Activated effector memory CD4-positive, alpha-beta T cell treated with anti-CD3 and anti-CD28 coated beads, Interleukin-2, amount 50 U/mL, for 16 hours (primary cell): Measurements from ENCODE around the gene MDH2.
"Not testable (repeated sequence)": the region's sequence is repeated elsewhere in the genome, so short reads cannot be mapped to it uniquely, and the experiment has no call there.

Source experiments
- DNase-seq: peaks from one replicate; pipeline ENCODE4 v3.0.0-alpha.2; 2020

The MDH2 gene

GRCh38 chr7:76048668-76048988 is 722 bp downstream of the MDH2 start:
- DNase-seq, result peak; percentile 68

DNA sequence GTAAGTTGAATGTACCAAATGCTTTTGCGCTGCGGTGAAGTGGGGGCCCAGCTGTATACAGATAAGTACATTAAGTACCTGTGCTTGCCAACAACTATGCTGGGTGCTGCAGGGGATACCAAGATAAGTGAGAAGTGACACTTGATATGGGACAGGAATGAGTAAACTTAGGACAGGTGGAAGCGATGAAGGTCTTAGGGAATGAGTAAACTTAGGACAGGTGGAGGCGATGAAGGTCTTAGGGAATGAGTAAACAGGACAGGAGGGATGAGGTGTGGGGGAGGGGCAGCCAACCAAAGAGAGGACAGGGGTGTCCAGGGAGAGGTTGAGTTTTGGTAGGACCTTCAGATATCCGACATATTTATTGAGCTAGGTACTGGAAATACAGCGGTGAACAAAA is 1.4 kb downstream of the MDH2 start:
- no peak for DNase-seq

- DNase-seq, result no peak
Measured at GRCh38 chr7:76050545-76050944, 2.6 kb downstream of the MDH2 start.

DNA sequence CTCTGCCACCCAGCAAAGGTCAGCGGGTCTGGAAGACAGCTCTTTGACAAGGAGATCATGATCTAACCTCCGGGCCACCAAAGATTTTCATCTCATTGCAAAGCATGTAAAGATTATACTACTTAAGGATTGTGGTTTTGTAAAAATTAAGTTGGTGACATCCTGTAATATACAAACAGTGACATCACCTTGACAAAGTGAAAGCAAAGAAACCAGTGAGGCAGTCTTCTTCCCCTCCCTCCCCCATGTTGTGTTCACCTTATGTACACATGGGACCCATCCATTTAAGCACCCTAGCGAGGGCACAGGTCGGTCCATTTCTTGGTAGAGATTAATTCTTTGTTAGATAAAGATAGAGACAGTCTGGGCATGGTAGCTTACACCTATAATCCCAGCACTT is 3.9 kb downstream of the MDH2 start:
- DNase-seq, result peak; percentile 54

DNA sequence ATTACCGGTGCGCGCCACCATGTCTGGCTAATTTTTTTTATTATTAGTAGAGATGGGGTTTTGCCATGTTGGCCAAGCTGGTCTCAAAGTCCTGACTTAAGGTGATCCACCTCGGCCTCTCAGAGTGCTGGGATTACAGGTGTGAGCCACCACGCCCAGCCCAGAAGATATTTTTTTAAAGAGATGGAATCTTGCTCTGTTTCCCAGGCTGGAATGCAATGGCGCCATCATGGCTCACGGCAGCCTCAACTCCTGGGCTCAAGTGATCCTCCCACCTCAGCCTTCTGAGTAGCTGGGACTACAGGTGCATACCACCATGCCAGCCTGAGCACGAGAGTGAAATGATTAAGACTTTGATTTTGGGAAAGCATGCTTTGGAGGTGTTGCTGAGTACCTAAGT is 4.8 kb downstream of the MDH2 start:
- not testable (repeated sequence) for DNase-seq

DNA sequence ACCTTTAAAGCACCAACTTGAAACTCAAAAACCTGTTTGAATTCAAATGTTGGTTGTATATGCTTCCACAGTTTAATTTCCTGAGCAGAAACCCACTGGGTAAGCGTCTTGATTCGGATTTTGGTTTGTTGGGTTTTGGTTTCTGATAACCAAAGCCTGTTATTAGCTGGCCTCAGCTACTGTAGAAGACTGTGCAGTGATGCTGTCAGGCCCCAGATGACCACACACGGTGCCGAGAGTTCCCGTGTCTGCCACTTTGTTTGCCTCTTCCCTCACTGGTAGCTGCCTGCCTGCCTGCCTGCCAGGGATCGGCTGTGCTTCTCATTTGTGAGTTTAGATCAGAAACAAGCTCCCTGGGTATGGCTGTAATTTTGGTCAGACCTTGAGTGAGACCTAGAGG is 5.6 kb downstream of the MDH2 start:
- no peak for DNase-seq

GRCh38 chr7:76054123-76055120 is 6.5 kb downstream of the MDH2 start:
- DNase-seq, result no peak

DNA sequence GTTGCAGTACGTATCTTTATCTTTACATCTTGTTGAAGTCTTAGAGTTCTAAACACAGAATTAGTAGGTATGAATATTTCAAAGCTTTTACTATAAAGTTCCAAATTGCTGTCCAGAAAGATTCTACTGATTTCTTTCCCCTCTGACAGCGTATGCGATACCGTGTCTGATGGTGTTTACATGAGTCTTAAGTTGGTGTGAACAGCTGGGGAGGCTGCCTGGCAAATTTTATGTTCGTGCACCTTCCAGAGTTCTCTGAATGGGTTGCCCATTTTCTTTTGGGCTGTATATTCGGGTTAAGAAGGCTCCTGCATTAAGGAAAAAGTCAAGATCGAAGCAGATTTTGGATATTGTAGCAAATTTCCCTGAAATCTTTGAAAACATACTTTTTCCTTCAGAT is 8.3 kb downstream of the MDH2 start:
- no peak for DNase-seq

DNA sequence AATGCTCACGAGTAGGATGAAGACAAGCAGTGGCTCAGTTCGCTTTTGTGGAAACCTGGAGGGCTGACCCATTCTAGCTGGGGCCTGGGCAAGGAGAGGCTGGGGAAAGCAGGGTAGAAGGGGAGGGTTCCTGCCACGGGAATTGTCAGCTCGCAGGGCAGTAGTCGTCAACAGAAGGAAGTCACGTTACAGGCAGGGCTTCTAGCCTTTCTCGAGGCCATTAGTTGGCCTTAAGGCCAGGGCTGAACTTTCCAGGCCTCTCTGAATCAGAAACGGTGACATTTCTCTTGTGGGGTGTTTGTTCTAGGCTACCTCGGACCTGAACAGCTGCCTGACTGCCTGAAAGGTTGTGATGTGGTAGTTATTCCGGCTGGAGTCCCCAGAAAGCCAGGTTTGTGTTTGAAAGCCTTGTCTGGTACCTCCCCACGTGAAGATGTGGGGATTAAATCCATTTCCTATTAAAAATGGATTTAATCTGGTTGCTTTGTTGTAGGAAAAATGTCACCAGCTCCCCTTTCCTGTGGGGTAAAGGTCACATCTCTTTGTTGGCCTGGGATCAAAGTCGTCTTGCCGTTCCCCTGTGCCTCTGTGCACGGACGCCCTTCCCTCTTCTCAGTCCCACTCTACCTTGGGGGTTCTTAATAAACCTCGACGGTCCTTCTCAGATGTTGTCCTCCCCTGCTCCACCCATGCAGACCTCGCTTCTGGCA is 9.4 kb downstream of the MDH2 start:
- DNase-seq, result no peak

GRCh38 chr7:76057813-76058145 is 9.9 kb downstream of the MDH2 start:
- no peak for DNase-seq

DNA sequence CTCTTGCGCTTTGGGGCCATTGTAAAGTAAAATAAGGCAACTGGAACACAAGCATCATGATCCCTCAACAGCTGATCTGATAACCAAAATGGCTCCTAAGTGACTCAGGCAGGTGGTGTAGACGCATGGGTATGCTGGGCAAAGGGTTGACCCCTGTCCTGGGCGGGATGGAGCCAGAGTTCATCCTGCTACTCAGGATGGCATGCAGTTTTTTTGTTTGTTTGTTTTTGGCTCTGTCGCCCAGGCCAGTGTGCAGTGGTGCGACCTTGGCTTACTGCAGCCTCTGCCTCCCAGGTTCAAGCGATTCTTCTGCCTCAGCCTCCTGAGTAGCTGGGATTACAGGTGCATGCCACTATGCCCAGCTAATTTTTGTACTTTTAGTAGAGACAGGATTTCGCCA is 10.8 kb downstream of the MDH2 start:
- not testable (repeated sequence) for DNase-seq

GRCh38 chr7:76060842-76061241 is 12.9 kb downstream of the MDH2 start:
- no peak for DNase-seq

DNA sequence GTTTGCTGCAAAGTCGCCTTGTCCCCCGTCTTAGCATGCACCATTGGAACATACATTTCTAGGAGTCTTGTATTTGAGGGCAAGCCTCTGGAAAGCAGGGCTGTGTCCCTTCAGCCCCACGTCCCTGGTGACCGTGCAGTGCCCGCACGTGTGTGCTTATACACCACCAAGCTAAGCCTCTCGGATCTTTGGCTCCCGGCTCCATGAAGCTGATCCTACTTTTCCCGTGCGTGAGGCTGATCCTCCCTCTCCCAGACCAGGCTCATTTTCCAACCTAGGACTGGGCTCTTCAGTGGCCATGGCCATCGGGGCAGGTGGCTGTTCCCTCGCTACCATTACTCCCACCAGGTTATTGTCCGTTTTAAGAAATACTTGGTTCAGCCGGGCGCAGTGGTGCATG is 14.3 kb downstream of the MDH2 start:
- DNase-seq, result no peak

DNA sequence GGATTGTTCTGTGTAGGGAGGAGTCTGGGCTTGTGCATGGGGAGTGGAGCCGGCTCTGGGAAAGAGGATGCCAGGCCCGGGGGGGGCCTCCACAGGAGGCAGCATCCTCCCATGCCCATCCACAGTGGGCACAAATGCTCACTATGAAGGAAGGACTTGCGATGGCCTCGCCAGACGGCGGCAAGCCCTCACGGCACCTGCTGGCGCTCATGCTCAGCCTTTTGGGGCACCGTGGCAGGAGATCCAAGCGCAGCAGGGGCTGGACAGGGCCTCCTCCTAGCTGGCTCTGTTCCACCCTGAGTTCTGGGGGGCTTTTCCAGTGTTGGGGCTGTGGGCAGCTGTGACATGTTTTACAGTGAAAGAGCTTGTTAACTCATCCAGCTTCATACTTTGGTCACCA is 15.2 kb downstream of the MDH2 start:
- no peak for DNase-seq

GRCh38 chr7:76063525-76063924 is 15.6 kb downstream of the MDH2 start:
- DNase-seq, result no peak

GRCh38 chr7:76064208-76064970 is 16.5 kb downstream of the MDH2 start:
- DNase-seq, result no peak

- no peak for DNase-seq
Measured at GRCh38 chr7:76065016-76065612, 17.2 kb downstream of the MDH2 start.

- DNase-seq, result no peak
Measured at GRCh38 chr7:76066716-76067503, 19.0 kb downstream of the MDH2 start.

- no peak for DNase-seq
Measured at GRCh38 chr7:76069238-76069638, 21.3 kb downstream of the MDH2 start.

DNA sequence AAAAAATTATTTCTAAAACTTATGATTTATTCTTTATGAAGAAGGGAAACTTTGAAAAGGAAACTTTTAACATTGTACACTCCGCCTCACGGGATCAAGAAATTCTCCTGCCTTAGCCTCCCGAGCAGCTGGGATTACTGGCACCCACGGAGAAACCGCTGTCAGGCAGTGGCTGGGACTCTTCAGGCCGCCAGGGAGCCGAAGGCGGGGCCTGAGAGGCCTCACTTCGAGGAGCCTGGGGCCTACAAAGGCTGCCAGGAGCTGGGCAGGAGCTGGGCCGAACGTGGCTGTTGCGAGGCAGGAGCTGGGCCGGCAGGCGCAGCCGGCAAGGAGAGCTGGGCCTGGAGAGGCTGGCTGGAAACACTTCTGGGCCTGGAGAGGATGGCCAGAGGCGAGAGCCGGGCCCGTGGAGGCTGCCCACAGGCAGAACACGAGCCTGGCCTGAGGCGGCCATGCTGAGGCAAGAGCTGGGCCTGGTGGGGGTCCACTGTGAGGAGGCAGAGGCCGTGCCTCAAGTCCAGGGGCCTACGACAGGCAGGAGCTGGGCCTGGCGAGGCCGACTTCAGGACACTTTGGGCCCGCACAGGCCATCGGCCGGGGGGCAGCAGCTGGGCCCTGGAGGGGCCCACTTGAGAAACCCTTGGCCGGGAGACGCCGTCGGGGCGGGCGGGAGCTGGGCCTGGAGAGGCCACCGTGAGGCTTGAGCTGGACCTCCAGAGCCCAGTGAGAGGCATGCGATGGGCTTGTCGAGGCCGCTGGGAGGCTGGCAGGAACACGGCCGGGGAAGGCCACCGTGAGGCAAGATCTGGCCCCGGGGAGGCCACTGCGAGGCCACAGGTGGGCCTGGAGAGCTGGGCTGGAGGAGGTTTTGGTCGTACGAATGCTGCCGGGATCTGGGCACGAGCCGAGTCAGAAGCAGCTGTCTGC is 23.7 kb downstream of the MDH2 start:
- no peak for DNase-seq
